Measurements from ENCODE around the gene IGLL1. TPM values are rescaled to one million over a fixed set of nuclear protein-coding genes. Genes with fewer than 3 reads are reported as not detected.

IGLL1 gene
- total and polyA plus RNA-seq, 8 donors = 0.26 TPM; not detected in 7

DNA sequence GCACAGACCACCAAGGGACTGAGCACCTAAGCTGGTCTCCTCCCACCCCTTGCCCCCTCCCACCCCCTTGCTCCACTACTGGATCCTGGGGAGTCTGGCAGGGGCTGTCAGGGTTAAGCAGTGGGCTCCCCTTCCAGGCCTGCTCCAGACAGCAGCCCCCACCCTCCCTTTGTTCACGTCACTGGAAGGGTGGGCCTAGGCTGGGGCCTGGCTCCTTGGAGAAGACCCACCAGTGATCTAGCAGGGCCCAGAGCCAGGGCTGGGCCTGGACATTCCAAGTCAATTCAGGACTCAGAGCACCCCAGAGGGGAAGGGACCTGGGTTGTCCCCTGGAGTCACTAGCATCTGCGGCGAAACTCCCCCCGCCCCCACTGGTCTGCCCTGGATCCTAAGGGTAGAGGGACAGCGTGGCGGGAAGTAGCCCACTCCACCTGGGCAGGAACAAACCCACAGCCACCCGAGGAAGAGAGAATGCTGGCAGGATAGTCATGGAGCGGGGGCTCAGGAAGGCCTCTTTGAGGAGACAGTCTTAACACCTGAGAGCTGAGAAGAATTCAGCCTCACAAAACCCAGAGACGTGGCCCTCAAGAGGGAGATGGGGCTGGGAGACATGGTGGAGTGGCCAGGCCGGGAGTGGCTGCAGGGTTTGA lies 45.8 kb downstream of the IGLL1 start:
- DNase-seq (peak in 2 of 6 donors; percentile 11 to 40), ATAC-seq (no peak), FAIRE-seq (no peak)
- Histone ChIP-seq H3K27ac (no peak overlapping the region), H3K36me3 (no peaks in the 10 kb centered on the region), H3K9me3 (no peaks in the 10 kb centered on the region), H3K4me3 (no peak overlapping the region), H3K27me3 (no peaks in the 10 kb centered on the region), H3K4me1 (no peaks in the 10 kb centered on the region)
- TF ChIP-seq, protein P1, sequence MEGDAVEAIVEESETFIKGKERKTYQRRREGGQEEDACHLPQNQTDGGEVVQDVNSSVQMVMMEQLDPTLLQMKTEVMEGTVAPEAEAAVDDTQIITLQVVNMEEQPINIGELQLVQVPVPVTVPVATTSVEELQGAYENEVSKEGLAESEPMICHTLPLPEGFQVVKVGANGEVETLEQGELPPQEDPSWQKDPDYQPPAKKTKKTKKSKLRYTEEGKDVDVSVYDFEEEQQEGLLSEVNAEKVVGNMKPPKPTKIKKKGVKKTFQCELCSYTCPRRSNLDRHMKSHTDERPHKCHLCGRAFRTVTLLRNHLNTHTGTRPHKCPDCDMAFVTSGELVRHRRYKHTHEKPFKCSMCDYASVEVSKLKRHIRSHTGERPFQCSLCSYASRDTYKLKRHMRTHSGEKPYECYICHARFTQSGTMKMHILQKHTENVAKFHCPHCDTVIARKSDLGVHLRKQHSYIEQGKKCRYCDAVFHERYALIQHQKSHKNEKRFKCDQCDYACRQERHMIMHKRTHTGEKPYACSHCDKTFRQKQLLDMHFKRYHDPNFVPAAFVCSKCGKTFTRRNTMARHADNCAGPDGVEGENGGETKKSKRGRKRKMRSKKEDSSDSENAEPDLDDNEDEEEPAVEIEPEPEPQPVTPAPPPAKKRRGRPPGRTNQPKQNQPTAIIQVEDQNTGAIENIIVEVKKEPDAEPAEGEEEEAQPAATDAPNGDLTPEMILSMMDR (IDR thresholded peaks at IDR 0.05) = no peak
- WGBS, 2 donors = 83 to 90% methylated on average over 10 of the region's 10 CpGs
- intact Hi-C loops (cut with DNase I) = loop anchor here in 1 of 3 donors (10.0 kb wide), 2 partner anchors 60 to 130 kb away; no protein-coding TSS in a partner anchor

DNA sequence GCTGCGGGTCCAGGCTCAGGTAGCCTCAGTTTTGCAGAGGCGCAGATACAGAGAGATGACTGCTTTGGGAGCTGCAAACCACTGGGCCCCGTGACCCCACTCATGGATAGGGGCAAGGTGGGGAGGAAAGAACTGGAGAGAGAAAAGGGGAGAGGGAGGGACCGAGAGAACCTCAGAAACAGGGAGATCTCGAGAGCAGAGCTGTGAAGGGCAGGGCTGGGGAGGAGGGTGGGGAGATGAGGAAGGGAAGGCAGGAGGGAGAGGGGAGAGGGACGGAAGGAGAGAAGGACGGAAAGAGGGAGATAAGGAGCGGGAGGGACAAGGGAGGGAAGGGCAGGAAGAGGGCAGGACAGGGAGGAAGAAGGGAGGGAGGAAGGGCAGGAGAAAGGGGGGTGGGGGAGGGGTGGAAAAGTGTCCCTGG lies 46.3 kb downstream of the IGLL1 start:
- no peak overlapping the region for H3K4me3 ChIP-seq
- FAIRE-seq (no peak), ATAC-seq (no peak), DNase-seq (peak in 3 of 6 donors; percentile 6 to 31 (median 9))
- 68 to 72% methylated on average over 7 to 8 of the region's 8 CpGs for WGBS, 2 donors
- H3K36me3 ChIP-seq = no peaks in the 10 kb centered on the region
- no peaks in the 10 kb centered on the region for H3K4me1 ChIP-seq
- intact Hi-C loops (cut with DNase I) = loop anchor here in 1 of 3 donors (10.0 kb wide), 2 partner anchors 61 to 129 kb away; no protein-coding TSS in a partner anchor
- no peaks in the 10 kb centered on the region for H3K27me3 ChIP-seq
- H3K9me3 ChIP-seq = no peaks in the 10 kb centered on the region
- H3K27ac ChIP-seq = no peak overlapping the region
- TF ChIP-seq, protein P1 (IDR thresholded peaks at IDR 0.05) = no peak

DNA sequence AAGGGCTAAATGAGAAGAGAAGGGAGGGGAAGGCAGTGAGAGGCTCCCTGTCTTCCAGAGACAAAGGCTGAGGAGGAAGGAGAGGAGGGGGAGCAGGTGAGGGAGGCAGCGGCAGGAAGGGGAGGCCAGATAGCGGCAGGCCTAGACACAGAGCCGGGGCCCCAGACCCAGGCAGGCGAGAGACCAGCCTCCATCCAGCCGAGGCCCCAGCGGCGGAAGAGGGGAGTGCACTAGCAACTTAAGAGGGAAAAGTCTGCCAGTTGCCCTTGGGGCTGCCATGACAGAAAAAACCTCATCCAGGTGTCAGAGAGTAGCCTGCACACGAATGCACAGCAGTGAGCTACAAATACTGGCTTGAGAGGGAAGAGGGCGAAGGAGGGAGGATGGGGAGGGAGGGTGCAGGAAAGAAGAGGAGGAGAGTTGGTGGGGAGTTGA lies 46.7 kb downstream of the IGLL1 start:
- peak in 2 of 6 donors; percentile 37 to 63 for DNase-seq
- Histone ChIP-seq H3K27me3 (no peaks in the 10 kb centered on the region), H3K4me1 (no peaks in the 10 kb centered on the region), H3K9me3 (no peaks in the 10 kb centered on the region), H3K27ac (no peak overlapping the region), H3K4me3 (no peak overlapping the region), H3K36me3 (no peaks in the 10 kb centered on the region)
- FAIRE-seq = no peak
- intact Hi-C loops (cut with DNase I) = loop anchor here in 1 of 3 donors (10.0 kb wide), 2 partner anchors 61 to 129 kb away; no protein-coding TSS in a partner anchor
- TF ChIP-seq, protein P1 (IDR thresholded peaks at IDR 0.05) = no peak
- WGBS, 2 donors = 43 to 57% methylated on average over 8 to 9 of the region's 9 CpGs
- peak in 1 of 4 donors; percentile 37 for ATAC-seq

DNA sequence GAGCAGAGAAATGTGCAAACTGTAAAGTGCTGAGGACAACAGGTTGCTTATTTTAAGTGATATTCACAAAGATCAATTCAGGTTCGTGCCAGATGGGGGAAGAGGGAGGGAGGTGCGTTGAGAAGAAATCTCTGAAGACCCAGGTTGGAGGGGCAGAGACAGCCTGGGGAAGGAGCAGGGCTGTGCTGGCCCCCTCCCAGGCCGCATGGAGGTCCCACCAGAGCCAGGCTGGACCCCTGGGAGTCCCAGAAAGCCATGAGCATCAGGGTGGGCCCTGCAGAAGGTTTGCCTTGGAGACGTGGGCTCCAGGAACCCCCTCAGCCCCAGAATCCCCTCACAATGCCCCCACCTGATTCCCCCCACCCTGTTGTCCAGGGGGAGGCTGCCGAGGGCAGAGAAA lies 47.4 kb downstream of the IGLL1 start:
- intact Hi-C loops (cut with DNase I) = loop anchor here in 1 of 3 donors (10.0 kb wide), 2 partner anchors 62 to 128 kb away; no protein-coding TSS in a partner anchor
- H3K4me3 ChIP-seq = no peak overlapping the region
- H3K36me3 ChIP-seq = no peaks in the 10 kb centered on the region
- no peaks in the 10 kb centered on the region for H3K27me3 ChIP-seq
- FAIRE-seq = no peak
- peak in 3 of 6 donors; percentile 3 to 35 (median 24) for DNase-seq
- ATAC-seq = no peak
- TF ChIP-seq, protein P1 (IDR thresholded peaks at IDR 0.05) = no peak
- 60 to 61% methylated on average over 5 of the region's 5 CpGs for WGBS, 2 donors
- H3K4me1 ChIP-seq = no peaks in the 10 kb centered on the region
- H3K9me3 ChIP-seq = no peaks in the 10 kb centered on the region
- no peak overlapping the region for H3K27ac ChIP-seq

Measured in pancreas (tissue), 10 donors.